Nephron progenitor cell (in vitro differentiated cells): ENCODE data around the gene PRDM16.

Experiments
- DNase-seq: peaks from one replicate; pipeline ENCODE4 v3.0.0; 2021
- H3K27ac Mint-ChIP-seq: 2 replicates; pipeline ENCODE4 v1.8.0; 2021; ENCODE audit warnings: mild to moderate bottlenecking, moderate library complexity, mixed read lengths
- H3K27me3 Mint-ChIP-seq: 2 replicates; pipeline ENCODE4 v1.8.0; 2021; ENCODE audit warnings: mild to moderate bottlenecking, low read depth, mixed read lengths; ENCODE audit not compliant: poor library complexity
- H3K36me3 Mint-ChIP-seq: 2 replicates; pipeline ENCODE4 v1.8.0; 2021; ENCODE audit warnings: low read depth, mixed read lengths
- H3K4me1 Mint-ChIP-seq: 2 replicates; pipeline ENCODE4 v1.8.0; 2021; ENCODE audit warnings: mixed read lengths
- H3K4me3 Mint-ChIP-seq: 2 replicates; pipeline ENCODE4 v1.8.0; 2021; ENCODE audit warnings: mild to moderate bottlenecking, moderate library complexity, mixed read lengths
- H3K9me3 Mint-ChIP-seq: 2 replicates; pipeline ENCODE4 v1.8.0; 2021; ENCODE audit warnings: mild to moderate bottlenecking, moderate library complexity, mixed read lengths
- TF ChIP-seq, protein P1 (sequence below): fragments of 200-600 bp; sonication (generic); IDR thresholded peaks from 2 replicates; pipeline ENCODE4 v1.5.0; 2021; ENCODE audit warnings: antibody characterized with exemption

Gene PRDM16

DNA sequence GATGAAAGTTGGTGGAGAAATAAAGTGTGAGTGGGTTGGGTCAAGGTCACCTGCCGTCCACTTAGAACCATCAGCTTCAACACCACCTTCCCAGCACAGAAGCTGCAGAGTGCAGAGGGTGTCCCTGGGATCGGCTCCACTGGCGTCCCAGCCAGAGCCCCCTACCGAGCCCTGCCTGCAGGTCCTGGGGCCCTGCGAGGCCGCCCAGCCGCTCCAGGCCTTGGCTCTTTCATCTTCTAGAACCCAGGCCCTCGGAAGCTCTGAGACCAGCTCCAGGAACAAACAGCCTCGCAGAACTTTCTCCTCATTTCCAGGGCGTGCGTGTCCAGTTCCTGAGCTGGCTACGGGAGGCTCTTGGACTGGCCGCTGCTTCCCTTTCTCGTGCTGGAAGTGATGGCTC, 166.0 kb downstream of the PRDM16 start:
- H3K36me3 Mint-ChIP-seq: no peaks in the 10 kb centered on the region
- H3K27ac Mint-ChIP-seq: no peak overlapping the region
- H3K9me3 Mint-ChIP-seq: peaks cover 6% of the 10 kb centered on the region
- no peak overlapping the region for H3K4me3 Mint-ChIP-seq
- H3K27me3 Mint-ChIP-seq: peaks cover 49% of the 10 kb centered on the region
- peaks cover 61% of the 10 kb centered on the region for H3K4me1 Mint-ChIP-seq
- TF ChIP-seq, protein P1, sequence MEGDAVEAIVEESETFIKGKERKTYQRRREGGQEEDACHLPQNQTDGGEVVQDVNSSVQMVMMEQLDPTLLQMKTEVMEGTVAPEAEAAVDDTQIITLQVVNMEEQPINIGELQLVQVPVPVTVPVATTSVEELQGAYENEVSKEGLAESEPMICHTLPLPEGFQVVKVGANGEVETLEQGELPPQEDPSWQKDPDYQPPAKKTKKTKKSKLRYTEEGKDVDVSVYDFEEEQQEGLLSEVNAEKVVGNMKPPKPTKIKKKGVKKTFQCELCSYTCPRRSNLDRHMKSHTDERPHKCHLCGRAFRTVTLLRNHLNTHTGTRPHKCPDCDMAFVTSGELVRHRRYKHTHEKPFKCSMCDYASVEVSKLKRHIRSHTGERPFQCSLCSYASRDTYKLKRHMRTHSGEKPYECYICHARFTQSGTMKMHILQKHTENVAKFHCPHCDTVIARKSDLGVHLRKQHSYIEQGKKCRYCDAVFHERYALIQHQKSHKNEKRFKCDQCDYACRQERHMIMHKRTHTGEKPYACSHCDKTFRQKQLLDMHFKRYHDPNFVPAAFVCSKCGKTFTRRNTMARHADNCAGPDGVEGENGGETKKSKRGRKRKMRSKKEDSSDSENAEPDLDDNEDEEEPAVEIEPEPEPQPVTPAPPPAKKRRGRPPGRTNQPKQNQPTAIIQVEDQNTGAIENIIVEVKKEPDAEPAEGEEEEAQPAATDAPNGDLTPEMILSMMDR: no peak
- no peak for DNase-seq

DNA sequence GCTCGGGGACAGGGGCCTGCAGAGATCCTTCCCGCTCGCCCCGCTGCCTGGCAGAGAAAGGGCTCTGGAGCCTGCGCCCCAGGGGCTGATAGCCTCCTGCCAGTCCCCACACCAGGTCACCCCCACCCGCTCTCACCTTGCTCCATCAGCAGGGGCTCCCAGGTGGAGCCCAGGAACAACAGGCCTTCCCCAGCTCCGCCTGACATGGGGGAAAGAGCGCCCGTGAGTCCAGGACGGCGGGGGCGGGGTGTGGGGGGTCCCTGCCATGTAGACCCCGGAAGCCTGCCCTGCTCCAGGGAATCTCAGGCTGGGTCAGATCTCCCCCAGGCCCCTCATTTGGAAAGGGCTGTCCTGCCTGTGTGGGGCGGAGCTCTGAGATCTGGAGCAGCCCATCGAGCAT, 166.5 kb downstream of the PRDM16 start:
- Mint-ChIP-seq H3K9me3 (peaks cover 12% of the 10 kb centered on the region), H3K4me1 (peaks cover 66% of the 10 kb centered on the region), H3K27me3 (peaks cover 49% of the 10 kb centered on the region), H3K36me3 (no peaks in the 10 kb centered on the region), H3K4me3 (no peak overlapping the region), H3K27ac (no peak overlapping the region)
- TF ChIP-seq, protein P1: no peak
- DNase-seq: no peak

DNA sequence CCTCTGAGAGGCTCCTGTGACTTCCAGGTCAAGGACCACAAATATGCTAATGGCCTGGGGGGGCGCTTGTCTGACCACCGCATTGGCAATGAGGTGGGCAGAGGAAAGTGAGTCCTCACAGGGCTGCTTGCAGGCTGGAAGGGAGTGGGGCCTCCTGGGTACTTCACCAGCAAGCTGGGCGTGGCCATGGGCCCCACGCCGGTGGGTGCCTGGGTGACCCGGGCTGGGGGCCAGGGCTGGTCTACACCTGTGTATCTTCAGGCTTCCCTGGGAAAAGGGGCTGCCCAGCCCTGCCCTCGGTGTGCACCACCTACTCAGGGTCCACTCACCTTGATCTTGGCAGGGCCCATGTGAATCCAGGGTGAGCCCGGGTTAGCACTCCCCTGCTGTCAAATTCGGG, 167.4 kb downstream of the PRDM16 start:
- Mint-ChIP-seq H3K4me3 (no peak overlapping the region), H3K27ac (no peak overlapping the region), H3K9me3 (peaks cover 13% of the 10 kb centered on the region), H3K4me1 (peaks cover 63% of the 10 kb centered on the region), H3K36me3 (no peaks in the 10 kb centered on the region), H3K27me3 (peaks cover 43% of the 10 kb centered on the region)
- TF ChIP-seq, protein P1: no peak
- no peak for DNase-seq

DNA sequence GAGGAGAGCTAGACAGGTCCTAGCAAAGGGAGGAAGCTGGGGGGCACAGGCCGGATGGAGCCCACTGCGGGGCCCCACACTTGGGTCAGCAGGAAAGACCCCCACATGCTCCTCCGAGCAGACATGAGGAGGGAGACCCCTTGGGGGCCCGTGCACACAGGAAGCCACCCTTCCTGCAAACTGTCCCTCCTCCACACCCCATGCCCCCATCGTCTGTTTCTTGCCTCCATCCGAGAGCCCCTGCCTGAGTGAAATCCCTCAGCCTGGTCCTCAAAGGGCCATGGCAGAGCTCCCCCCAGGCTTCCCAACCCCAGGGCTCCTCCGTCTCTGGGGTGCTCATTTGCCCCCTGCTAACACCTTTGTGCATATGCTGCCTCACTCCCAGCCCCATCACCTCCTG, 168.0 kb downstream of the PRDM16 start:
- Mint-ChIP-seq H3K4me1 (peaks cover 61% of the 10 kb centered on the region), H3K9me3 (peaks cover 13% of the 10 kb centered on the region), H3K36me3 (no peaks in the 10 kb centered on the region), H3K4me3 (no peak overlapping the region), H3K27me3 (peaks cover 38% of the 10 kb centered on the region), H3K27ac (no peak overlapping the region)
- no peak for DNase-seq
- TF ChIP-seq, protein P1: no peak

DNA sequence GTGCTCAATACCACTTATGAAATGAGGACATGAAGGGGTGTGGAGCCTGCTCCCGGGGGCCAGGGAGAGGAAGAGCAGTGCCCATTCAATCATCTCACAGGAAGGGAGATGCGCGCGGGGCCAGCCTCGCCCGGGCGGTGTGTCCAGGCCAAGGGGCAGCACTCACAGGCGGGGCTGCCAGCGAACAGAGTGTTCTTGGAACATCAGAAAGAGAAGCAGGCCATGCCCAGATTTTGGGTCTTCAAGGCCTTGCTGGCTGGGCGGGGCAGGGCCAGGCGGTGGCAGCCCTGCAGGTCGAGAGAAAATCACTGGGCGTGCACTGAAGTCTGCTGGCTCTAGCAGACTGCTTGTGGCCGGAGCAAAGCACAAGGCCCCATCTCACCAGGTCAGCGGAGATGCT, 168.6 kb downstream of the PRDM16 start:
- Mint-ChIP-seq H3K4me3 (no peak overlapping the region), H3K27ac (no peak overlapping the region), H3K4me1 (peaks cover 60% of the 10 kb centered on the region), H3K36me3 (no peaks in the 10 kb centered on the region), H3K27me3 (peaks cover 37% of the 10 kb centered on the region), H3K9me3 (peaks cover 13% of the 10 kb centered on the region)
- no peak for DNase-seq
- TF ChIP-seq, protein P1: no peak

DNA sequence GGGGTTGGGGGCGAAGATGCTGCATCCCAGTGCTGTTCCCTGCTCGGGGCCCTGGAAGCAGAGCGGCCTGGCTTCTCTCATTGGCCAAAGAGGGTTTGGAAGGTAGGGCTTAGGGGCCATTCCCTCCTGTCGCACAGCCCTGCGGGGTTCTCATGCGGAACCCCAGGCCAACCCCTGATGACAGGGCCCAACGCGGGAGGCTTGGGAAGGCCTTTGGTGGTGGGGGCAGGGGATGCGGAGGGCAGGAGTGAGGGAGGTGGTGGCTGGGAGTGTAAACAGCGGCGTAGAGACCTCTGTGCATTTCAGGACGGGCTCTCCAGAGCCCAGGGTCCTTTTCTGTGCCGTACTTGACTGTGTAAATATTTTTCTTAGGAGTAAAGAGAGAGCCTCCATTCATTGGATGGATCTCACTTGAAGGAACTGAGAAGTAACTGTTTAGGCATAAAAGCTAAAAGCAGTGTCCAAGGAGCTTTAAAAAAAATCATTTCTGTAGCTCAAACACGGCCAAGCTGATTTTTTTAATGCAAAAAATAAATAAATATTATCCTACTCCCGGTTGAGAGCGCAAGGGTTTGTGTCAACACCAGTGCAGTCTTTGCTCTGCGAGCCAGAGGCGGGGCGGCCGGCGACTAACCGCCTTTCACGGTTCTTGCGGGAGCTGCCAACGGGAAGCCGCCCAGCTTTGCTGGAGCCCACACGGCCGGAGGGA, 169.1 kb downstream of the PRDM16 start:
- no peaks in the 10 kb centered on the region for H3K36me3 Mint-ChIP-seq
- TF ChIP-seq, protein P1: no peak
- no peak for DNase-seq
- peaks cover 13% of the 10 kb centered on the region for H3K9me3 Mint-ChIP-seq
- peaks cover 37% of the 10 kb centered on the region for H3K27me3 Mint-ChIP-seq
- H3K4me3 Mint-ChIP-seq: no peak overlapping the region
- H3K27ac Mint-ChIP-seq: no peak overlapping the region
- H3K4me1 Mint-ChIP-seq: peaks cover 56% of the 10 kb centered on the region
